Endothelial cell of umbilical vein (primary cell): Measurements from ENCODE around the gene DNAH1. TPM values are rescaled to one million over a fixed set of nuclear protein-coding genes. Genes with fewer than 3 reads are reported as not detected.

ENCODE experiments used
- BruUV-seq: library from RNA; stranded (reverse); fragments of 400-500 nt; replicated peaks from 2 replicates; lab custom pipeline; 2021; lab: Mats Ljungman, UMichigan
- CTCF ChIA-PET: fragments of 300-600, 350-600 bp; sonication (Branson Sonifier 250); formaldehyde crosslinking; loops from one replicate; lab custom pipeline; 2021; ENCODE audit warnings: antibody characterized with exemption, inconsistent platforms; lab: Charles Lee
- POLR2A ChIA-PET: fragments of 300-600, 350-600 bp; sonication (Branson Sonifier 250); formaldehyde crosslinking; loops from one replicate; lab custom pipeline; 2021; ENCODE audit warnings: antibody characterized with exemption, inconsistent platforms; lab: Charles Lee
- DNase-seq: peaks from one replicate; pipeline ENCODE4 v3.0.0-alpha.2; 2011; ENCODE audit warnings: low read depth, low spot score
- FAIRE-seq: peaks from 2 replicates; lab custom pipeline; 2011; peaks lifted over from hg19 to GRCh38; lab: Jason Lieb, UNC
- H2AFZ ChIP-seq: 2 replicates; pipeline ENCODE4 v1.6.0; 2012; ENCODE audit warnings: low read depth, low read length, control low read depth, inconsistent platforms
- H3K27ac ChIP-seq: 2 replicates; pipeline ENCODE4 v1.5.1; 2011; ENCODE audit warnings: low read depth, mild to moderate bottlenecking, control low read depth, low read length, moderate library complexity; ENCODE audit not compliant: insufficient read depth
- H3K27me3 ChIP-seq, 2 experiments: 2 replicates each; pipeline versions ENCODE4 v1.6.0 to v1.6.1; 2011; ENCODE audit warnings: low read length in 2 of 2, mixed read lengths in 1 of 2; ENCODE audit not compliant: control insufficient read depth in 2 of 2, insufficient read depth in 2 of 2
- H3K36me3 ChIP-seq, 2 experiments: 2 replicates in 1 of 2; 3 replicates in 1 of 2; pipeline ENCODE4 v1.5.1; 2011; ENCODE audit warnings: low read length in 2 of 2, mild to moderate bottlenecking in 1 of 2, moderate library complexity in 1 of 2; ENCODE audit not compliant: control insufficient read depth in 2 of 2, insufficient read depth in 2 of 2; ENCODE audit errors: extremely low read depth in 1 of 2
- H3K4me1 ChIP-seq: 3 replicates; pipeline ENCODE4 v1.5.1; 2011; ENCODE audit warnings: mild to moderate bottlenecking, low read length; ENCODE audit not compliant: control insufficient read depth, insufficient read depth; ENCODE audit errors: extremely low read depth
- H3K4me2 ChIP-seq: 2 replicates; pipeline ENCODE4 v1.6.1; 2011; ENCODE audit warnings: low read length, control low read depth, mixed read lengths; ENCODE audit not compliant: insufficient read depth
- H3K4me3 ChIP-seq, 3 experiments: fragments of 200-600 bp in 1 of 3; sonication (generic), shearing (Covaris generic) in 1 of 3; replicated peaks in 1 of 3; 2 replicates each; pipeline ENCODE4 v1.5.1; 2011 to 2016; ENCODE audit warnings: control low read depth in 3 of 3, low read length in 3 of 3, mild to moderate bottlenecking in 2 of 3, inconsistent platforms in 1 of 3, low read depth in 1 of 3, moderate library complexity in 1 of 3; ENCODE audit not compliant: insufficient read depth in 1 of 3
- H3K79me2 ChIP-seq: 2 replicates; pipeline ENCODE4 v1.6.0; 2012; ENCODE audit warnings: low read length, inconsistent platforms; ENCODE audit not compliant: control insufficient read depth, insufficient read depth
- H3K9ac ChIP-seq: replicated peaks from 2 replicates; pipeline ENCODE3; 2011; ENCODE audit warnings: low read length, control low read depth; ENCODE audit not compliant: insufficient read depth; ENCODE audit errors: extremely low read depth
- H3K9me1 ChIP-seq: replicated peaks from 3 replicates; pipeline ENCODE4 v1.6.0; 2011; ENCODE audit warnings: mild to moderate bottlenecking, low read length; ENCODE audit not compliant: control insufficient read depth, insufficient read depth; ENCODE audit errors: extremely low read depth
- H3K9me3 ChIP-seq: replicated peaks from 2 replicates; pipeline ENCODE4 v1.5.1; 2012; ENCODE audit warnings: low read length, inconsistent platforms; ENCODE audit not compliant: control insufficient read depth, insufficient read depth
- H4K20me1 ChIP-seq: replicated peaks from 2 replicates; pipeline ENCODE3; 2011; ENCODE audit warnings: mild to moderate bottlenecking, low read length; ENCODE audit not compliant: control insufficient read depth, insufficient read depth; ENCODE audit errors: extremely low read depth
- EZH2 ChIP-seq: IDR thresholded peaks from 2 replicates; pipeline ENCODE4 v1.6.1; 2012; ENCODE audit warnings: borderline replicate concordance, low read depth, mild to moderate bottlenecking, moderate library complexity, low read length, inconsistent platforms; ENCODE audit not compliant: severe bottlenecking
- FOS ChIP-seq: IDR thresholded peaks from 2 replicates; pipeline ENCODE4 v1.6.1; 2011; ENCODE audit warnings: mild to moderate bottlenecking, low read length, moderate library complexity, borderline replicate concordance; ENCODE audit not compliant: insufficient read depth
- GATA2 ChIP-seq: IDR thresholded peaks from 2 replicates; pipeline ENCODE4 v1.7.0; 2011; ENCODE audit warnings: low read depth, mild to moderate bottlenecking, moderate library complexity, mixed read lengths, low read length; ENCODE audit not compliant: insufficient read length, insufficient read depth
- JUN ChIP-seq: IDR thresholded peaks from 2 replicates; pipeline ENCODE4 v1.6.1; 2011; ENCODE audit warnings: borderline replicate concordance, low read depth; ENCODE audit not compliant: insufficient read length, insufficient read depth
- MAX ChIP-seq: IDR thresholded peaks from 2 replicates; pipeline ENCODE4 v1.6.1; 2011; ENCODE audit not compliant: insufficient read depth, insufficient read length
- MYC ChIP-seq: IDR thresholded peaks from one replicate; pipeline ENCODE4 v1.6.1; 2011; ENCODE audit warnings: mild to moderate bottlenecking, low read depth, low read length
- POLR2A ChIP-seq: IDR thresholded peaks from 2 replicates; pipeline ENCODE4 v1.6.1; 2012; ENCODE audit warnings: low read depth, mild to moderate bottlenecking, control low read depth, low read length
- POLR2AphosphoS5 ChIP-seq: IDR thresholded peaks from 2 replicates; pipeline ENCODE4 v1.6.1; 2012; ENCODE audit warnings: low read depth, mild to moderate bottlenecking, control low read depth, low read length, moderate library complexity; ENCODE audit not compliant: insufficient read depth
- dilution Hi-C: fragments of 300-500 bp; cut with MboI; formaldehyde crosslinking; loops from one replicate; pipeline ENCODE4 v1.15.0; 2019; ENCODE audit warnings: low sequenced_read_pairs; ENCODE audit not compliant: extremely low pct_ligation_motif_present
- intact Hi-C: fragments of 100-400 bp; cut with micrococcal nuclease; formaldehyde crosslinking; loops from one replicate; pipeline ENCODE4 v1.10.0; 2022
- polyA plus RNA-seq, 4 experiments: library from polyadenylated mRNA; depleted of rRNA in 3 of 4; stranded (reverse) in 3 of 4; unstranded in 1 of 4; fragments of >200 nt; gene quantifications; 2 replicates each; pipeline versions ENCODE4 v1.2.1 to v1.2.3, GENCODE V29; 2011 to 2012; ENCODE audit warnings: missing spikeins in 1 of 4
- total RNA-seq: library from RNA; stranded (reverse); gene quantifications from 2 replicates; pipeline ENCODE4 v1.2.3, GENCODE V29; 2021
- TF ChIP-seq, protein P1 (sequence below), 2 donors: IDR thresholded peaks; 1 replicate in 1 of 2; 2 replicates in 1 of 2; pipeline ENCODE4 v1.5.1; 2011; ENCODE audit warnings: low read length in 2 of 2, mild to moderate bottlenecking in 2 of 2, moderate library complexity in 2 of 2, control low read depth in 1 of 2, inconsistent platforms in 1 of 2, low read depth in 1 of 2; ENCODE audit not compliant: insufficient read depth in 1 of 2; ENCODE audit errors: extremely low read depth in 1 of 2

DNAH1 gene
- total and polyA plus RNA-seq, 2 donors (not counting 3 experiments of a cell fraction or from before 2014, with no cell fraction given), result 5.8 to 6.0 TPM

DNA sequence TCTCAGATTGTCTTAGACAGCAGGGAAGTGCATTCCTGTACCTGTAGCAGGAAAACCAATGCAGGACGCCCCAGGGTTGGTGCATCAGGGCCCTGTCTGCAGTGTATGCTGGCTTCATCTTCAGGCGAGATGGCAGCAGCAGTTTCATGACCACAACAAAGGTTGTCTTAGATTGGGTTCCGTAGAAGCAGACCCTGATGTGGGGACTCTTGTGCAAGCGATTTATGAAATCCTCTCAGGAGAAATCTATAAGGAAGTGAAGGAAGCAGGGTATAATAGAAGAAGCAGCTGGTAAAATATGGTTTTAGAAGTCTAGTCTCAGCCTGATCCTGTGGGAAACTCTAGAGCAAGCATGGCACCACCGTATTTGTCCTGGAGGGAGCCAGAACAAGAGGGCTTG lies 25.0 kb downstream of the DNAH1 start:
- Histone ChIP-seq H2AFZ (no peak overlapping the region), H3K27ac (no peak overlapping the region), H3K4me3 (no peak overlapping the region), H3K9me3 (no peaks in the 10 kb centered on the region), H3K79me2 (no peaks in the 10 kb centered on the region), H3K36me3 (no peaks in the 10 kb centered on the region), H3K4me1 (no peaks in the 10 kb centered on the region), H3K9ac (no peak overlapping the region), H4K20me1 (no peaks in the 10 kb centered on the region), H3K9me1 (no peaks in the 10 kb centered on the region), H3K4me2 (no peak overlapping the region), H3K27me3 (no peaks in the 10 kb centered on the region)
- POLR2A ChIA-PET, result no interaction called here
- dilution Hi-C loops (no loop called here), intact Hi-C loops (no loop called here)
- DNase-seq (no peak), FAIRE-seq (no peak)
- no peak for TF ChIP-seq POLR2AphosphoS5
- TF ChIP-seq, protein P1, sequence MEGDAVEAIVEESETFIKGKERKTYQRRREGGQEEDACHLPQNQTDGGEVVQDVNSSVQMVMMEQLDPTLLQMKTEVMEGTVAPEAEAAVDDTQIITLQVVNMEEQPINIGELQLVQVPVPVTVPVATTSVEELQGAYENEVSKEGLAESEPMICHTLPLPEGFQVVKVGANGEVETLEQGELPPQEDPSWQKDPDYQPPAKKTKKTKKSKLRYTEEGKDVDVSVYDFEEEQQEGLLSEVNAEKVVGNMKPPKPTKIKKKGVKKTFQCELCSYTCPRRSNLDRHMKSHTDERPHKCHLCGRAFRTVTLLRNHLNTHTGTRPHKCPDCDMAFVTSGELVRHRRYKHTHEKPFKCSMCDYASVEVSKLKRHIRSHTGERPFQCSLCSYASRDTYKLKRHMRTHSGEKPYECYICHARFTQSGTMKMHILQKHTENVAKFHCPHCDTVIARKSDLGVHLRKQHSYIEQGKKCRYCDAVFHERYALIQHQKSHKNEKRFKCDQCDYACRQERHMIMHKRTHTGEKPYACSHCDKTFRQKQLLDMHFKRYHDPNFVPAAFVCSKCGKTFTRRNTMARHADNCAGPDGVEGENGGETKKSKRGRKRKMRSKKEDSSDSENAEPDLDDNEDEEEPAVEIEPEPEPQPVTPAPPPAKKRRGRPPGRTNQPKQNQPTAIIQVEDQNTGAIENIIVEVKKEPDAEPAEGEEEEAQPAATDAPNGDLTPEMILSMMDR (IDR thresholded peaks at IDR 0.05; ENCODE audit: extremely low read depth in 1 of 2, insufficient read depth in 1 of 2, low read depth in 1 of 2, low read length in 2 of 2), result no peak
- TF ChIP-seq GATA2, result no peak
- no peak for TF ChIP-seq POLR2A
- no peak for TF ChIP-seq MYC
- no peak for TF ChIP-seq FOS
- no peak for TF ChIP-seq MAX
- TF ChIP-seq JUN, result no peak
- no peak for TF ChIP-seq EZH2
- BruUV-seq, result no TSS peak
- CTCF ChIA-PET, result interaction anchor here (0.9 to 8.8 kb wide), 6 partner anchors 31 to 120 kb away, joined by 3 to 133 read pairs (median 60); partner anchors contain the start of gene TLR9
